IMR-90 (cell line): Measurements from ENCODE around the gene PCP4. TPM values are rescaled to one million over a fixed set of nuclear protein-coding genes. Genes with fewer than 3 reads are reported as not detected.

Experiments used
- ATAC-seq: fragments of 200-7000 bp; cut with Tn5 transposase; 2 replicates; pipeline ENCODE4 v1.9.1; 2020; ENCODE audit warnings: low read depth, mild to moderate bottlenecking, moderate library complexity
- BruUV-seq: library from RNA; stranded (reverse); fragments of 400-500 nt; replicated peaks from 2 replicates; lab custom pipeline; 2021; lab: Mats Ljungman, UMichigan
- CTCF ChIA-PET: fragments of 300-600 bp; formaldehyde crosslinking; extraction: SDS; loops from one replicate; lab custom pipeline; 2021; ENCODE audit warnings: antibody characterized with exemption; lab: Yijun Ruan, JAX
- POLR2A ChIA-PET: fragments of 300-600 bp; sonication (Branson Sonifier 250); formaldehyde crosslinking; loops from one replicate; lab custom pipeline; 2022; ENCODE audit warnings: antibody characterized with exemption; ENCODE audit not compliant: unreplicated experiment; lab: Charles Lee
- DNase-seq: peaks from one replicate; pipeline ENCODE4 v3.0.0; 2013
- H2AFZ ChIP-seq: replicated peaks from 2 replicates; pipeline ENCODE3; 2013; ENCODE audit warnings: low read length, mild to moderate bottlenecking; ENCODE audit not compliant: poor library complexity
- H2AK5ac ChIP-seq: 2 replicates; pipeline ENCODE4 v1.6.1; 2013; ENCODE audit warnings: low read depth, low read length, inconsistent platforms
- H2AK9ac ChIP-seq: replicated peaks from 2 replicates; pipeline ENCODE3; 2013; ENCODE audit warnings: mild to moderate bottlenecking, low read depth, low read length, moderate library complexity; ENCODE audit not compliant: poor library complexity
- H2BK120ac ChIP-seq: 2 replicates; pipeline ENCODE4 v1.6.1; 2013; ENCODE audit warnings: low read depth, low read length, inconsistent platforms
- H2BK15ac ChIP-seq: 3 replicates; pipeline ENCODE4 v1.6.1; 2013; ENCODE audit warnings: low read depth, low read length, inconsistent platforms
- H2BK20ac ChIP-seq: 2 replicates; pipeline ENCODE4 v1.6.1; 2013; ENCODE audit warnings: low read depth, mild to moderate bottlenecking, inconsistent platforms, low read length, moderate library complexity
- H2BK5ac ChIP-seq: 2 replicates; pipeline ENCODE4 v1.6.1; 2013; ENCODE audit warnings: mild to moderate bottlenecking, low read depth, low read length, inconsistent platforms; ENCODE audit not compliant: poor library complexity, severe bottlenecking
- H3K14ac ChIP-seq: replicated peaks from 2 replicates; pipeline ENCODE4 v1.6.1; 2013; ENCODE audit warnings: low read depth, low read length, inconsistent platforms
- H3K18ac ChIP-seq: 2 replicates; pipeline ENCODE4 v1.6.1; 2013; ENCODE audit warnings: low read depth, low read length, control low read depth
- H3K23ac ChIP-seq: 2 replicates; pipeline ENCODE4 v1.6.1; 2013; ENCODE audit warnings: low read depth, low read length, inconsistent platforms
- H3K27ac ChIP-seq: 2 replicates; pipeline ENCODE4 v1.5.1; 2013; ENCODE audit warnings: mild to moderate bottlenecking, control low read depth, low read length; ENCODE audit not compliant: insufficient read depth
- H3K27me3 ChIP-seq: 2 replicates; pipeline ENCODE4 v1.6.1; 2013; ENCODE audit warnings: low read length; ENCODE audit not compliant: control insufficient read depth, insufficient read depth
- H3K36me3 ChIP-seq: 2 replicates; pipeline ENCODE4 v1.6.1; 2013; ENCODE audit warnings: low read length, mixed read lengths; ENCODE audit not compliant: control insufficient read depth, insufficient read depth
- H3K4ac ChIP-seq: 2 replicates; pipeline ENCODE4 v1.6.1; 2013; ENCODE audit warnings: low read depth, low read length, inconsistent platforms
- H3K4me1 ChIP-seq: 2 replicates; pipeline ENCODE4 v1.6.1; 2013; ENCODE audit warnings: low read length, mixed read lengths; ENCODE audit not compliant: control insufficient read depth, insufficient read depth
- H3K4me2 ChIP-seq: 2 replicates; pipeline ENCODE4 v1.6.1; 2013; ENCODE audit warnings: low read depth, mild to moderate bottlenecking, control low read depth, low read length, moderate library complexity
- H3K4me3 ChIP-seq: 2 replicates; pipeline ENCODE4 v1.5.1; 2013; ENCODE audit warnings: low read depth, mild to moderate bottlenecking, control low read depth, low read length, moderate library complexity; ENCODE audit not compliant: insufficient read depth
- H3K56ac ChIP-seq: 2 replicates; pipeline ENCODE4 v1.6.1; 2013; ENCODE audit warnings: low read length, inconsistent platforms; ENCODE audit not compliant: insufficient read depth; ENCODE audit errors: extremely low read depth
- H3K79me1 ChIP-seq, 2 experiments: 2 replicates each; pipeline ENCODE4 v1.6.1; 2013; ENCODE audit warnings: low read length in 2 of 2, inconsistent platforms in 1 of 2, low read depth in 1 of 2
- H3K9ac ChIP-seq: 2 replicates; pipeline ENCODE4 v1.6.1; 2013; ENCODE audit warnings: low read depth, low read length, control low read depth
- H3K9me1 ChIP-seq: 2 replicates; pipeline ENCODE4 v1.6.1; 2013; ENCODE audit warnings: low read length, inconsistent platforms; ENCODE audit not compliant: insufficient read depth
- H3K9me3 ChIP-seq: 2 replicates; pipeline ENCODE4 v1.6.1; 2013; ENCODE audit warnings: low read length; ENCODE audit not compliant: control insufficient read depth, insufficient read depth
- H4K20me1 ChIP-seq: 2 replicates; pipeline ENCODE4 v1.6.1; 2013; ENCODE audit warnings: low read length, inconsistent platforms; ENCODE audit not compliant: insufficient read depth
- H4K5ac ChIP-seq: 2 replicates; pipeline ENCODE4 v1.6.1; 2013; ENCODE audit warnings: mild to moderate bottlenecking, low read depth, low read length, control low read depth
- H4K8ac ChIP-seq, 2 experiments: 2 replicates each; pipeline ENCODE4 v1.6.1; 2013; ENCODE audit warnings: low read depth in 2 of 2, low read length in 2 of 2, control low read depth in 1 of 2, inconsistent platforms in 1 of 2
- H4K91ac ChIP-seq: 2 replicates; pipeline ENCODE4 v1.6.1; 2013; ENCODE audit warnings: low read depth, low read length, inconsistent platforms; ENCODE audit not compliant: insufficient read depth
- CEBPB ChIP-seq: IDR thresholded peaks from 2 replicates; pipeline ENCODE4 v1.6.1; 2012; ENCODE audit warnings: low read depth, low read length, improper control_type of control experiment
- ELK1 ChIP-seq: fragments of 150-350 bp; IDR thresholded peaks from 2 replicates; pipeline ENCODE4 v1.6.1; 2016; ENCODE audit warnings: low read depth, mild to moderate bottlenecking, low read length, moderate library complexity, borderline replicate concordance
- MXI1 ChIP-seq: IDR thresholded peaks from 2 replicates; pipeline ENCODE4 v1.6.1; 2012; ENCODE audit warnings: low read depth, mild to moderate bottlenecking, low read length, moderate library complexity, borderline replicate concordance
- POLR2A ChIP-seq: IDR thresholded peaks from 2 replicates; pipeline ENCODE4 v1.6.1; 2012; ENCODE audit warnings: mild to moderate bottlenecking, low read depth, low read length
- RAD21 ChIP-seq: IDR thresholded peaks from 2 replicates; pipeline ENCODE4 v1.6.1; 2012; ENCODE audit warnings: low read length, improper control_type of control experiment
- RCOR1 ChIP-seq: IDR thresholded peaks from 2 replicates; pipeline ENCODE4 v1.6.1; 2012; ENCODE audit warnings: mild to moderate bottlenecking, low read length, improper control_type of control experiment; ENCODE audit not compliant: insufficient replicate concordance
- SMC3 ChIP-seq: fragments of 150-350 bp; IDR thresholded peaks from 2 replicates; pipeline ENCODE4 v1.6.1; 2016; ENCODE audit warnings: low read depth, mild to moderate bottlenecking, antibody characterized with exemption, low read length, moderate library complexity
- WGBS, 2 experiments: methylation state at CpG; one replicate each; pipeline versions ENCODE4 v1.1.5 to v1.1.7; 2013; ENCODE audit warnings: missing lambda C conversion rate in 2 of 2; ENCODE audit not compliant: insufficient read length in 1 of 2; ENCODE audit errors: extremely low coverage in 2 of 2; 5-methylcytosine and 5-hydroxymethylcytosine counted together
- dilution Hi-C: fragments of 300-500 bp; cut with HindIII; formaldehyde crosslinking; loops from one replicate; pipeline ENCODE4 v1.14.3; 2018; ENCODE audit warnings: low sequenced_read_pairs; ENCODE audit not compliant: unreplicated experiment
- in situ Hi-C: fragments of 300-500 bp; cut with MboI; formaldehyde crosslinking; loops from 3 replicates; pipeline ENCODE4 v1.14.3; 2019; ENCODE audit warnings: low sequenced_read_pairs, inconsistent platforms, mixed read lengths
- intact Hi-C: fragments of 100-400 bp; cut with micrococcal nuclease; formaldehyde crosslinking; loops from 2 replicates; pipeline ENCODE4 v1.10.0; 2022
- polyA plus RNA-seq, 3 experiments: library from polyadenylated mRNA; depleted of rRNA; stranded (reverse); fragments of >200 nt; gene quantifications; 2 replicates each; pipeline ENCODE4 v1.2.3, GENCODE V29; 2012; ENCODE audit warnings: low replicate concordance in 1 of 3
- total RNA-seq: library from RNA; depleted of rRNA; stranded (reverse); fragments of >200 nt; gene quantifications from 2 replicates; pipeline ENCODE4 v1.2.3, GENCODE V29; 2012
- TF ChIP-seq, protein P1 (sequence below): fragments of 150-350 bp; IDR thresholded peaks from 2 replicates; pipeline ENCODE4 v1.6.1; 2017; ENCODE audit warnings: mild to moderate bottlenecking, antibody characterized with exemption, low read length, low read depth
- TF ChIP-seq, protein P2 (sequence below): conservative IDR thresholded peaks from 2 replicates; pipeline ENCODE4 v1.5.1; 2012; ENCODE audit warnings: mild to moderate bottlenecking, low read depth, low read length, improper control_type of control experiment

The PCP4 gene
- total and polyA plus RNA-seq, 2 of the 4 experiments (the other 2 are of a cell fraction), result not detected

DNA sequence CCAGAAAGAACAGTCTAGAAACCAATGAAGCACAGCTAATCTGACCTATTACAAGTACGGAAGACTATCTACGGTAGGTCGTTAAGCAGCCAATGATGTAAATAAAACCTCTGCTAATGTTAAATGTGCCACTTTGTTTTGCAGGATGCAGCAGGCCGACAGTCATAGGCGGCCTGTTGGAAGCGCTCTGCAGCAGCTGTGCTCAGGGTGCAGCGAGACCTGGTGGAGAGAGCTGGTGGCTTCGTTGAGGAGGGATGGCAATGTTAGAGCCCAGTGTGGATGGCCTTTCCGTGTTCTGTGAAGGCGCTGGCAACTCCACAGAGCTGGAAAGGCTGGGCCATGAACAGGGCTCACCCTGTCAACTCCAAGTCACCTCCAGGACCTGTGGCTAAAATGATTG, 87.3 kb downstream of the PCP4 start:
- ATAC-seq, result no peak
- Histone ChIP-seq H3K56ac (no peak overlapping the region), H3K18ac (no peak overlapping the region), H2BK120ac (no peak overlapping the region), H4K8ac (no peak overlapping the region), H3K23ac (no peak overlapping the region), H4K5ac (no peak overlapping the region), H3K4me2 (no peak overlapping the region), H3K4me3 (no peak overlapping the region), H4K91ac (no peak overlapping the region), H3K9me3 (peaks cover 31% of the 10 kb centered on the region), H2AK9ac (no peak overlapping the region), H3K4ac (no peak overlapping the region), H3K9me1 (no peaks in the 10 kb centered on the region), H3K79me1 (no peaks in the 10 kb centered on the region), H2BK20ac (no peak overlapping the region), H2BK15ac (no peak overlapping the region), H2BK5ac (no peak overlapping the region), H3K27me3 (no peaks in the 10 kb centered on the region), H3K27ac (no peak overlapping the region), H4K20me1 (no peaks in the 10 kb centered on the region), H2AK5ac (no peak overlapping the region), H3K9ac (no peak overlapping the region), H2AFZ (no peak overlapping the region), H3K4me1 (no peaks in the 10 kb centered on the region), H3K14ac (no peak overlapping the region), H3K36me3 (no peaks in the 10 kb centered on the region)
- in situ Hi-C loops (loop anchor here (25.0 kb wide), 1 partner anchor 133 kb away; no protein-coding TSS in a partner anchor), dilution Hi-C loops (no loop called here), intact Hi-C loops (no loop called here)
- DNase-seq, result no peak
- no TSS peak for BruUV-seq
- TF ChIP-seq SMC3, result no peak
- TF ChIP-seq CEBPB, result no peak
- no peak for TF ChIP-seq RCOR1
- no peak for TF ChIP-seq RAD21
- TF ChIP-seq, protein P1, sequence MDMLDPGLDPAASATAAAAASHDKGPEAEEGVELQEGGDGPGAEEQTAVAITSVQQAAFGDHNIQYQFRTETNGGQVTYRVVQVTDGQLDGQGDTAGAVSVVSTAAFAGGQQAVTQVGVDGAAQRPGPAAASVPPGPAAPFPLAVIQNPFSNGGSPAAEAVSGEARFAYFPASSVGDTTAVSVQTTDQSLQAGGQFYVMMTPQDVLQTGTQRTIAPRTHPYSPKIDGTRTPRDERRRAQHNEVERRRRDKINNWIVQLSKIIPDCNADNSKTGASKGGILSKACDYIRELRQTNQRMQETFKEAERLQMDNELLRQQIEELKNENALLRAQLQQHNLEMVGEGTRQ, result no peak
- TF ChIP-seq POLR2A, result no peak
- no peak for TF ChIP-seq MXI1
- TF ChIP-seq ELK1, result no peak
- TF ChIP-seq, protein P2, sequence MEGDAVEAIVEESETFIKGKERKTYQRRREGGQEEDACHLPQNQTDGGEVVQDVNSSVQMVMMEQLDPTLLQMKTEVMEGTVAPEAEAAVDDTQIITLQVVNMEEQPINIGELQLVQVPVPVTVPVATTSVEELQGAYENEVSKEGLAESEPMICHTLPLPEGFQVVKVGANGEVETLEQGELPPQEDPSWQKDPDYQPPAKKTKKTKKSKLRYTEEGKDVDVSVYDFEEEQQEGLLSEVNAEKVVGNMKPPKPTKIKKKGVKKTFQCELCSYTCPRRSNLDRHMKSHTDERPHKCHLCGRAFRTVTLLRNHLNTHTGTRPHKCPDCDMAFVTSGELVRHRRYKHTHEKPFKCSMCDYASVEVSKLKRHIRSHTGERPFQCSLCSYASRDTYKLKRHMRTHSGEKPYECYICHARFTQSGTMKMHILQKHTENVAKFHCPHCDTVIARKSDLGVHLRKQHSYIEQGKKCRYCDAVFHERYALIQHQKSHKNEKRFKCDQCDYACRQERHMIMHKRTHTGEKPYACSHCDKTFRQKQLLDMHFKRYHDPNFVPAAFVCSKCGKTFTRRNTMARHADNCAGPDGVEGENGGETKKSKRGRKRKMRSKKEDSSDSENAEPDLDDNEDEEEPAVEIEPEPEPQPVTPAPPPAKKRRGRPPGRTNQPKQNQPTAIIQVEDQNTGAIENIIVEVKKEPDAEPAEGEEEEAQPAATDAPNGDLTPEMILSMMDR, result no peak
- ChIA-PET POLR2A (no interaction called here), CTCF (no interaction called here)
- WGBS, 2 experiments, result 50% methylated on average over 2 of the region's 10 CpGs; no CpG with 5 or more reads in 1 of the 2 experiments
